HG03439 (cell line): ENCODE measurements around the gene GPR18.

ENCODE experiments used
- ATAC-seq: cut with Tn5 transposase; IDR thresholded peaks from one replicate; pipeline ENCODE4 v1.9.1; 2021; ENCODE audit warnings: mild to moderate bottlenecking, moderate library complexity; ENCODE audit not compliant: unreplicated experiment

The GPR18 gene

DNA sequence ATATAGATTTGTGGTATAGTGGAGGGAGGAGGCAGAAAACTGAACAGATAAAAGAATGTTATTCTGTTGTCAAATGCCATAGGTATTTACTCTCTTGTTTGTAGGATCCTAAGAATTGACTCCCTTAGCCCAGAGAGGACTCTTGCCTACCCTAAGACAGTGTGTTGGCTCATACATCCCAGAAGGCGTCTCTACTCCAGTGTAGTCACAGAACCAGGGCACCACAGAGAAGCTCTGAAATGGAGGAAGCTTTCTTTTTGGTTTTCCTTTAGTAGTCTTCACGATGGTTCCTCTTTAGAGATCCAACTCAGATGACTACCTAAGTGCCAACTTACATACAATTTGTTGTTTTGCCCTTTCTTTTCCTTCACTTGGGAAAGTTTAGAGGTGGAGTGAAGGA is 35.0 kb upstream of the GPR18 start:
- no peak for ATAC-seq

DNA sequence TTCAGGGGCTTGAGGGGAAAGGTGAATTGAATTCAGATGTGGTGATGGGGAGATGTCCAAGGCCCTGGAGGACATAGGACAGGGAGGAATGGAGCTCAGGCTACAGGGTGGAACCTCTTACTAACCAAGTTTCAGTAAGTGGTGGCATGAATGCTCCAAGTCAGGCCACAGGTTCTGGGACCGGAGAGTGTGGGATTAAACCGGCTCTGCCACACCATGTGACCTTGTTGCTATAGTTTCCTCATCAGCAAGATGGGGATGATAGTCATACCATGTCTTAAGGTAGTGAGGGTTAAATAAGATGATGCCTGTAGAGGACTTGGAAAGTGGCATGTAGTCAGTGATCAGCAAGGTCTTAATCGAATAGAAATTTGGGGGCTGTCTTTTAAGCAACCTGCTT is 32.7 kb upstream of the GPR18 start:
- no peak for ATAC-seq

DNA sequence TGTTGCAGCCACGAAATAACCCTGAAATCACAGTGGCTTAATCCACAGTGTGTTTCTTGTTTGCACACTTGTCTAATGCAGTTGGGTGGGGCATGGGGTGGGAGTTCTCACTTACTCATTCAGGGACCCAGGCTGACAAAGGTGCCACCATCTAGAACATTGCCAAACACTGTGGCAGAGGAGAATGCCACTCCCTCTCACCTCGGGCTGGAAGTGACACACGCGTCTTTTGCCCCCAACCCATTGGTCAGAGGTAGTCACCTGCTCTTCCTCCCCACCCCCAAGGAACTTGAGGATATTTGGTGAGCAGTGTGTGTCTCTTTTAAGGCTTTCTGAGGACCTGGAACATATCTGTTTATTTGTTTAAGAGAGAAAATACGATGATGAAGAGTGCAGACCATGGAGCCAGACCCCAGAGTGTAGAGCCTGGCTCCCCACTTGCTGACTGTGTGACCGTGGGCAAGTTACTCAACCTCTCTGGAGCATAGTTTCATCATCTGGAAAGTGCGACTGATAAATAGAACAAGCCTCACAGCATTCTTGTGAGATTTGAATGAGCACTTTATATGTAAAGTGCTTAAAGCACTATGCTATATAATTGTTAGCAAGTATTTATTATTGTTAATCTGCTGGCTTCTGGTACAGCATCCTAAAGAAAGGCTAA is 31.6 kb upstream of the GPR18 start:
- no peak for ATAC-seq

DNA sequence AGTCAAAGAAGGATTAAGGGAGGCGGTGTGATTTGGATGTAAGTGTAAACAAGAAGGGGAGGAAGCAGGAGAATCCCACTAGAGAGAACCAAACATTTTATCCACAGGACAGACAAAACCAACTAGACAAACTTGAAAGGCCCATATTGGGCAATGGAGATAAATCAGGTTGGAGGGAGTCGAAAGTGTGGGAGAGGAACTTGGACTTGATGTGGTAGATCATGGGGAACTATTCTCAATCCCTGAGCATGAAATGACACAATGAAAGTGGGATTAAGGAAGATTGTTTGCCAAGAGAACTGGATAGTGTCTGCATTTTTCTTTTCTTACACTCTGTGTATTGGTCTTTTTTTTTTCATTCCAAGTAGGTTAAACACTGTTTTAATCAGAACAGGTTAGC is 31.1 kb upstream of the GPR18 start:
- no peak for ATAC-seq

DNA sequence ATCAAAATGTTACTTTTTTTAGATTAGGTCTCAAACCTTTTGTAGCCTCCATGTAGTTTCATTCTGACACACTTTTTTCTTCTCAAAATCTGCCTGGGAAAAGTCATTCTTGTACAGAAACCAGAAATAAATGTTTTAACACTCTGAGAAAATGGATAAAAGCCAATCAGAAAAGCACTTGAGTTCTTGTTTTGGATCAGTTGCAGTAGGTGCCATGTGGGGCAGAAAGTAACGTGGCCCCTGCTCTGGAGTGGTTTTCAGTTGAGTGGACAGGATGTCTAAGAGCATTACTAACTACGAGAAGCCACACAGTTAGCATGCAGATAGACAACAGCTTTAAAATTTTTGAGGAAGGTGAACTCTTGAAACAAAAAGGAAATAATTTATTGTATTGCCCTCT is 29.9 kb upstream of the GPR18 start:
- peak; percentile 76 for ATAC-seq

DNA sequence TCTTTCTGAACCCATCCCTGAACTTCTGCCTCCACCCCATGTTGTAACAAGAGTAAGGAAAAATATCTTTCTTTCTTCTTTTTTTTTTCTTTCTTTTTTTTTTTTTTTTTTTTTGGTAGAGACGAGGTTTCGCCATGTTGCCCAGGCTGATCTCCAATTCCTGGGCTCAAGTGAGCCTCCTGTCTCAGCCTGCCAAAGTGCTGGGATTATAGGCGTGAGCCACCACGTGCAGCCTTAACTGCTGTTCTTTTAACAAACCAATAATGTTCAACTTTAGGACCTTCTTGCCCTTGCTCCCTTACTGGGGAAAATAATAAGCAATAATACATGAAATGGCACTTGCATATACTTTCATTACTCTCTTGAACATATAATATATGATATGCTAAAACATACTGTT is 29.4 kb upstream of the GPR18 start:
- ATAC-seq = no peak

DNA sequence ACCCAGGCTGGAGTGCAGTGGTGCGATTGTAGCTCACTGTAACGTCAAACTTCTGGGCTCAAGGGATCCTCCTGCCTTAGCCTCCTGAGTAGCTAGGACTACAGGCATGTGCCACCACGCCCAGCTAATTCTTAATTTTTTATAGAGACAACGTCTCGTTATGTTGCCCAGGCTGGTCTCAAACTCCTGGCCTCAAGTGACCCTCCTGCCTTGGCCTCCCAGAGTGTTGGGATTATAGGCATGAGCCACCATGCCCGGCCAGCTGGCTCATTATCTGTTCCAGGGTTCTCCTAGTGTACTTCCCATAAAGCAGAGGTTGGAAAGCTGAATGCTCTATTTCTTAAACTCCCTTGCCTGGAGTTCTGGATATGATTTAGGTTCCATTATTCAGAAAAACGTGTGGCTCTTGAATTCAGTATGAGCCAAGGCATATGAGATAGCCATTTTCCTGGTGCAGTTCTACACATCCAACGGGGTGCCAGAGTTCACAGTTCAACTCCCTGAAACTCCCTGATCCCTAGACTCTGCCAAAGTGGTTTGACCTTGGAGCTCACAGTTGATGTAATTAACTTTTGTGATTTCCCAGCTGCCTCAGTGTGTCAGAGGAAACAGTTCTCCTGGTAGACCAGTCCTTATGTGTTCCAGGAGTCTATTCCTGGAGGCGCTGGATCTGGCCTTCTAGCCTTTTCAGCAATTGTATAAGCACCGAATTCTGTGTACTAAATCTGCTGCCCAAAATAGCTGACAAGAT is 27.4 kb upstream of the GPR18 start:
- ATAC-seq = no peak

DNA sequence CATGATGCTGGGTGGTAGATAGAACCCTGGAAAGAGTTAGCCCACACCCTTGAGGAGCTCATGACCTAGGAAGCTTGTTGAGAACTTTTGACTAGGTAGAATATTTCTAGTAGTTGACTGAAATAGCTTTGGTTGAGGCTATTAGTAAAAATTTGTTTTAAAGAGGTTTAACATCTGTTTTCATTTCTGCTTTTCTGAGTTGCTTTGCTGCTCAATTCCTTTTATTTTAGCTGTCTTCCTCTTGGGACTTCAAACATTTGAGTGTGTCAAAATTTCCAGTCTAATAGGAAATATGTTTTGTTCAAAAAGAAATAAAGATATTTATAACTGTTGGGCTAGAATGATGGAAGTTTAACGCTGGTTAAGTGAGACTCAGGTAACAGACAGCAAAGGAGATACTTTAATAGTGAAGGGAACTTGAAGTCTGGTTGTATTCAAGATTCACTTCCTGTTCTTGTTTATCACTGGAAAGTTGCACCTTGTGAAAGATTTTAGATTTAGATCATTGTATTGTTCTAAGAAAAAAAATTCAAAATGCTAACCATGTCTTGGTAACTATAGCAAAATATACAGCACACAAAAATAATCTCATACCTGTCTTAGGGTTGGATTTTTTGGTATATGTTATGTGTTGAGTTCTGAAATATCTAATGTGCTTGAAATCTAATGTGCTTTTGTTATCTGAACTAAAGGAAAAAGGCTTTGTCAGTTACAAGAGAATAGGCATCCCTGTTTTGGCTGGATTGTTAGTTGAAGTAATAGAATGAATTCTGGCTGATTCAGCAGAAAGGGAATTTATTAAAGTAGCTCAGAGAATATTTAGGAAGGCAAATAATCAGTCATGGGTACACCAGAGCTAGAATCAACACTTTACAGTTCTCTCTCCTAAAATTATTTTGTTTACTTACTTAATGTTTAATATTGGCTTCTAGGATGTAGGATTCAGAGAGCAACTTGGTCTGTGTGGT is 24.4 kb upstream of the GPR18 start:
- ATAC-seq = peak; percentile 58

DNA sequence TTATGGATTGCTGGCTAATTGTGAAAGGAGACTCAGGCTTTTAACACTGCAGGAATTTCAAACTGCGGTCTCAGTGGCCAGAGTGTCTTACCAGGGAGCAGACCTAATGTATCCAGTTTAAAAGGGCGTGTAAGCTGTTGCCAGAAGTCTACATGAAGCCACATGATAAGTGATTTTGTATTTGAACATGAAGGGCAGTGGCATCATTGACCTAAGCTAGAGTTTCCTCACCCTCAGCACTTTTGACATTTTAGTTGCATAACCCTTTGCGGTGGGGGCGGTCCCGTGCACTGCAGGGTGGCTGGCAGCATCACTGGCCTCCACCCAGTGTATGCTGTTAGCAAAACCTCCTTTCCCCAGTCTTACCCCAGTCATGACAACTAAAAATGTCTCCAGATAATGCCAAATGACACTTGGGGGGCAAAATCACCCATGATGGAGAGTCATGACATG is 23.7 kb upstream of the GPR18 start:
- peak; percentile 72 for ATAC-seq

DNA sequence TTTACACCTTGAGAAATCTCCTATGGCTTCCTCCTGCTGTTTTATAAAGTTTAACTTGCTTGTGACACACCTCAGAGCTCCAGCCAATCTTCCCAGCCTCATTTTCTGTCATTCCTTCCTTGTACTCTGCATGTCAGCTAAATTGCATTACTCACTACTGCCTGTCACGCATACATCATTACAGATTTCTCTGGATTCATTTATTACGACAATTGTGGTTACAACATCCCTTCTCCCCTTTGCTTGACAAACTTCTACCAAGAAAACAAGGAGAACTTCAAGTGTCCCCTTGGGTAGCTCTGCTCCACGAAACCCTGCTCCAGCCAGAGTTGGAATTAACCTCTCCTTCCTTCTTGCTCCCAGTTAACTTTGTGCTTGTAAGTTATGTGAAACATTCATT is 22.0 kb upstream of the GPR18 start:
- ATAC-seq = no peak

DNA sequence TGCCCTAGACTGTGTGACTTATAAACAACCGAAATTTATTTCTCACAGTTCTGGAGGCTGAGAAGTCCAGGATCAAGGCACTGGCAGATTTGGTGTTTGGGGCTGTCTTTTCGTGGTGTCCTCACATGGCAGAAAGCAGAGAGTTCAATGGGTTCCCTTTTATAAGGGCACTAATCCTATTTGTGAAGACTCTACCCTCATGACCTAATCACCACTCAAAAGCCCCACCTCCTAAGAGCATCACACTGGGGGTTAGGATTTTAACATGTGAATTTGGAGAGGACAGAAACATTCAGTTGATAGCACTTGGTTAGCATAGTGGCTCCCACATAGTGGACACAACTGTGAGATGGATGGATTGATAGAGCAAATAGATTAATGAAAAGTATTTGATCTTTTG is 21.5 kb upstream of the GPR18 start:
- ATAC-seq = no peak

DNA sequence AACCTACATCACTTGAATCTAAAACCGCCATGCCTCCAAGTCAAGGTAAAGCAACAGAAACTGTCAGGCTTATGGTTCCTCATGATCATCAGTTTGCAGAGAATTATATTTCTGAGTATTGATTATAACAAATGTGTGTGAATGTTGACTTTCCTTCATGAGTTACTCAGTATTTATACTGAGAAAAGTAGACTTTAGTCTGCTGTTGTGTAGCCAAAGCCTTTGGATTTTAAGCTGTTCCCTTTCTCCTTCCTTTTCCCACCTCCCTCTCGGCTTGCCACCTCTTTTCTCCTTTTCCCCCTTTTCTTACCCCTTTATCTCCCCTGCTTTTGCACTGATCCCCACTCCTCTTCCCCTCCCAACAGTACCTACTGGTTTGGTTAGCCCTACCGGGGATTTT is 20.7 kb upstream of the GPR18 start:
- no peak for ATAC-seq

DNA sequence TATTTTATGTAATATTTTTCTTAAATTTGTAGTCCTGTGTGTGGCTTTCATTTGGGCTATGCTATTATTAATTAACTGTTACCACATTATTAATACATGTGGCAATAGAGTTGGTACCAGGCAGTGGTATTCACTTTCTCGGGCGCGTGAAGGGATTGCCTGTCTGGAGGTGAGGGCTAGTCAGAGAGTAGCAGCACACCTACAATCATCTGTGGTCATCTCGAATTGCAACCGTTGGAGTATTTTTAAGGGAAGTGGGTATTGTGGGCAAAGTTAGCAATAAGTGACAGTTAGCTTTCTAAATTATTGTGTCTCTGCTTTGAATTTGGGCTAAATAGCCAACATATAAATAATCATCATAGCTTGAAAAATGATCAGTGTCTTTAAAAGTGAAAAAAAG is 20.0 kb upstream of the GPR18 start:
- ATAC-seq = no peak

DNA sequence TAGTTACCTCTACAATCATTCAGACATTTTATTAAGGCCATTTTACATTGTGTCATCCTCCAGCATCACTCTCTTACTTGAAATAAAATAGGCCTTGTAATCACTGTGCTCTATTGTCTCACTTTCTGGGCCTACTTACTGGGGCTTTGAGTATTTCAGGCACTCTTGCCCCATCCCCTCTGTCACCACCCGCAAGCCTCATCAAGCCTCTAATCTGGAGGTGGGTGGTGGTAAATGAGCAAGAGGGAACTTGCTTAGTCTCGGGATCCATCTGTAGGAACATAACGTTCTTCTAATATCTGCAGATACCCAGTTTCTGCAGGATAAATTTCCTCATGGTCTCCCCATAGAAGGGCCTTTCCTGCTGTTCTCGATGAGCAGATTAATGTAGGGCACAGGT is 19.4 kb upstream of the GPR18 start:
- no peak for ATAC-seq

DNA sequence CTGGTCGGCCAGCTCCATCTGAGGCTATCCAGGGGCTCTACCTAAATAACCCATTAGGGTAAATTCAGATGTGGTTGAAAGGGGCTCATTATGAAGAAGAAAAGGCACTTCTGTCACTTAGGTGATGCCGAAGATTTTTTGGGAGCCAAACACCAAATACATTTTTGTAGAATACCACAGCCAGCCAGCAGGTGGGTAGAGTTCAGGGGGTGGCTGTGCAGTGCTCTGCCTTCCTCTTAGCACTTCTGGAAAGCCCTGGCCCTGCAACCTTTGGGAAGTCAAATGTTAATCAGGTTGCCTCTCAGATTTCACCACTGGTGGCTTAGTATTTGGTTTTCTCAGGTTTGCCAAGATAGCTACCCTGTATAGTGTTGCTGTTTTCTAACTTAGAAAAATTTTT is 18.5 kb upstream of the GPR18 start:
- ATAC-seq = no peak

DNA sequence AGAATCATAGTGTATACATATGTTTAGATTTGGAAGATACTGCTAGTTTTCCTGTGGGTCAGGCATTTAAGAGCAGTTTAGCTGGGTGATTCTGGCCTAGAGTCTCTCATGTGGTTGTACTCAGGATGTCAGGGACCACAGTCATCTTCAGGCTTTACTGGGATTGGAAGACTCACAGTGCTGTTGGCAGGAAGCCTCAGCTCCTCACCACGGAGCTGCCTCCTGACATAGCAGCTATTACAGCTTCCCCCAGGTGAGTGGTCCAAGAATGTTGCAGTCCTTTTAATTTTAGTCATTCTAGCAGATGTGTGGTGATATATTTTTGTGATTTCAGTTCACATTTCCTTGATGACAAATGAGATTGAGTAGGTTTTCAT is 16.9 kb upstream of the GPR18 start:
- ATAC-seq = no peak

DNA sequence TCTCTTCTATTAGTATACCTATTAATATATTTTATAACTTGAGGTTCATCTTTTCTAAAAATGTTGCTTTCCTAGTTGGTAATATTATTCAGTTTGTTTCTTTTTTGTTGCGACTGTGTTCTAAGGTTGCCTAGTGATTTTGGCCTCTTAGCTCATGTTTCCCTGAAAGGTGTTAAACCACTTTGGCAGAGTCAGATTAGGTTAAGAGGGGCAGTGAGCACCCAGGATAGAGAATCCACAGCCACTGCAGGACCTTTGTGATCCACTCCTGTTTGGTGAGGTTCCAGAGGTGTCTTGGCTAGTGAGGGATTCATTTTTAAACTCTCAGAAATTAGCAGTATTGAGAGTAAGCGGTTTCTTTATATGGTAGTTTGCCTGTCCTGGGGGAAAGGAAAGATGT is 14.9 kb upstream of the GPR18 start:
- ATAC-seq = no peak

DNA sequence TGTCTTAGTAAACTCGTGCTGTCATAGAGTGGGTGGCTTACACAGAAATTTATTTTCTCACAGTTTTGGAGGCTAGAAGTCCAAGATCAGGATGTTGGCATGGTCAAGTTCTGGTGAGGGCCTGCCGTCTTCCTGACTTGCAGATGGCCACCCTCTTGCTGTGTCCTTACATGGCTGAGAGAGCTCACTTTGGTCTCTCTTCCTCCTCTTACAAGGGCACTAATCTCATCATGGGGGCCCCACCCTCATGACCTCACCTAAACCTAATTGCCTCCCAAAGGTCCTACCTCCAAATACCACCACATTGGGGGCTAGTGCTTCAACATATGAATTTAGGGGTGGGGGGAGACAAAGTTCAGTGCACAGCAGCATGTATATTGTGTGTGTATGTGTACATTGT is 14.3 kb upstream of the GPR18 start:
- ATAC-seq = no peak

DNA sequence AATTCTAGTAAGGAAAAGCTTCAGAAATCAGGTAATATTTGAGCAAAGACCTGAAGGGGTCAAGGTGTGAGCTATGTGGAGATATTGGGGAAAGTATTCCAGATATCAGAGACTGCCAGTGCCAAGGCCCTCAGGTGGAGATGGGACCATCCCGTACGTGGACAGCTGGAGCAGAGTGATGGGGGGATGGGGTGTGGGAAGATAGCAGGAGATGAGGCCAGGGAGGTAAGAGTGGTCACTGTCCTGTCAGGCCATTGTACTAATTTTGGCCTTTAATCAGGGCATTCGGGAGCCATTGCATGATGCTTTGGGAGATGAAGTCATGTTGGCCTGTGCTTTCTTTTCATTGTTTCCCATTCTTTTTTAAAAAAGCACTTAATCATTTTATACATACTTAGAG is 13.1 kb upstream of the GPR18 start:
- no peak for ATAC-seq

DNA sequence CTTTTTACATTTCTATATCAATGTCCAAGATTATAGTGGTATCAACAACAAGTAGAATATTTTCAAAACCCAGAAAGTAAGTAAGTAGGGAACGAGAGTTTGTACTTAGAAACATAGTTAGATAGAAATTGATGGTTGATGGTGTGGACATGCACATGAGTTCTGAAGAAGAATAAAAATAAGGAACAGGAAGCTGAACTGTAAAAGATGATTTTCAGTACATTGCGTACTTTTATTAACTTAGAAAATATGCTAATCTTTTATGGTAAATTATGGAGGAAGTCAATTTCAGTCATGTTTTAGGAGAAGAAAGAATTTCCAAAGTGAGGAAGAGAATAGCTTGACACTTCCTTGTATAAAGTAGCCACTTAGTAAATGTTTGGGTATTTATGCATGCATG is 12.3 kb upstream of the GPR18 start:
- no peak for ATAC-seq

DNA sequence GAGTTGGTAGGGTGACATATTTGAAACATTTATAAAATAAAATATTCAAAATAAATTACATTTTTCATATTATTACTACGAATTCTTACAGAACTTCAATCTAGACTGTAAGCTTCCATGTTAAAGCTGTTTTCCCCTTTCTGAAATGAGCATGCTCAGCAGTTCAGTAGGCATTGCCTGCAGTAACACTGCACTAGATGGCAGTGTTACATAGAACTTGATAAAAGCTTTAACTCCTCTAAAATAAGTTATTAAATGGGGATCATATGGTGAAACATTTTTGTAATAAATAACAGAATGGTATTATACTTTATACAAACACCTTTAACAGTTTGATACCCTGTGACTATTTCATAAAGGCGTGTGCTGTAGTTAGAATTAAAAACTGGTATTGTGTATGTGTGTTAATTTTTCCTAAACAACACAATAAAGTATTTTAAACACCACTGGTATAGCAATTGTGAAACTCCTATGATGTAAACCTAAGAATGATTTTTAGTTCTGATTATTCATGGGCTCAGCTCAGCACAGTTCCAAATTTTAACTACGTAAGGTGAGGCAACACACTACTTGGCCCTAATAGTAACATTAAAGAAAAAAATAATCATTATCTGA is 11.6 kb upstream of the GPR18 start:
- ATAC-seq = peak; percentile 76
